ENCODE measurements around the gene CD101.

CD101 gene

GRCh38 chr1:117054068-117054467 is 52.5 kb downstream of the CD101 start:
- no peak for DNase-seq (ENCODE audit: low spot score)

- no peak for DNase-seq (ENCODE audit: low spot score)
Measured at GRCh38 chr1:117058810-117059209, 57.2 kb downstream of the CD101 start.

- peak; percentile 60 for DNase-seq (ENCODE audit: low spot score)
Measured at GRCh38 chr1:117059334-117059677, 57.7 kb downstream of the CD101 start.

- DNase-seq (ENCODE audit: low spot score) = peak; percentile 98
Measured at GRCh38 chr1:117059678-117060440, 58.3 kb downstream of the CD101 start, which contains the start of gene TTF2. TSS of gene TTF2 (plus strand) at chr1:117060326. CDS start at chr1:117060347, 21 bp downstream.

GRCh38 chr1:117060441-117061317 is 59.1 kb downstream of the CD101 start:
- no peak for DNase-seq (ENCODE audit: low spot score)

- peak; percentile 43 for DNase-seq (ENCODE audit: low spot score)
Measured at GRCh38 chr1:117061986-117062415, 60.4 kb downstream of the CD101 start.

GRCh38 chr1:117066367-117066766 is 64.8 kb downstream of the CD101 start:
- DNase-seq (ENCODE audit: low spot score) = no peak

- peak; percentile 53 for DNase-seq (ENCODE audit: low spot score)
Measured at GRCh38 chr1:117067533-117068370, 66.2 kb downstream of the CD101 start.

GRCh38 chr1:117068580-117068979 is 67.0 kb downstream of the CD101 start:
- DNase-seq (ENCODE audit: low spot score) = no peak

- DNase-seq (ENCODE audit: low spot score) = no peak
Measured at GRCh38 chr1:117069220-117069844, 67.8 kb downstream of the CD101 start.

- no peak for DNase-seq (ENCODE audit: low spot score)
Measured at GRCh38 chr1:117070124-117070523, 68.6 kb downstream of the CD101 start.

- no peak for DNase-seq (ENCODE audit: low spot score)
Measured at GRCh38 chr1:117076648-117077047, 75.1 kb downstream of the CD101 start.

- peak; percentile 6 for DNase-seq (ENCODE audit: low spot score)
Measured at GRCh38 chr1:117077267-117077666, 75.7 kb downstream of the CD101 start.

- no peak for DNase-seq (ENCODE audit: low spot score)
Measured at GRCh38 chr1:117079737-117080136, 78.2 kb downstream of the CD101 start.

GRCh38 chr1:117084231-117084630 is 82.7 kb downstream of the CD101 start:
- DNase-seq (ENCODE audit: low spot score) = no peak
